ENCODE measurements around the gene DBF4B. TPM values are rescaled to one million over a fixed set of nuclear protein-coding genes. Genes with fewer than 3 reads are reported as not detected.
A peak's percentile ranks its signal among the peaks of the same experiment; 100 is the strongest.
"Not testable (repeated sequence)": the region's sequence is repeated elsewhere in the genome, so short reads cannot be mapped to it uniquely, and the experiment has no call there.

DBF4B gene
- total RNA-seq, result 4.9 TPM

- peak; percentile 88 for DNase-seq (ENCODE audit: low spot score)
Observed at GRCh38 chr17:44708401-44709263, at the start of gene DBF4B. TSS of gene DBF4B (plus strand) at chr17:44708665. CDS start at chr17:44708821, 156 bp downstream.

DNA sequence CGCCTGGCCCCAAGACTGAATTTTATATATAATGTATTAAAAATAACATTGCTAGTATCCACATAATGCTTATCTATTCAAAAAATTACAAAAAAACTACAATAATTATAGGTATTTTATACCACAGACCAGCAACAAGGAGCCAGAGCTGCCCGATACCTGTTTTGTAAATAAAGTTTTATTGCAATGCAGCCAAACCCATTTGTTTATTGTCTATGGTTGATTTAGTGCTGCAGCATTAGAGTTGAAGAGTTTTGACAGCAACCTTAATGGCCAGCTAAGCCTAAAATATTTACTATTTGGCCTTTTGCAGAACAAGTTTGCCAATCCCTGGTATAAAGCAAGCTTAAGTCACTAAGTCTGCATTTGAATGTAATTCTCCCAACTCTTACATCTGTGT is 46.6 kb upstream of the DBF4B start:
- no peak for DNase-seq (ENCODE audit: low spot score)

GRCh38 chr17:44663095-44663494 is 45.4 kb upstream of the DBF4B start:
- DNase-seq (ENCODE audit: low spot score), result no peak

GRCh38 chr17:44664867-44665266 is 43.6 kb upstream of the DBF4B start:
- no peak for DNase-seq (ENCODE audit: low spot score)

GRCh38 chr17:44666006-44666405 is 42.5 kb upstream of the DBF4B start:
- no peak for DNase-seq (ENCODE audit: low spot score)

- DNase-seq (ENCODE audit: low spot score), result no peak
Observed at GRCh38 chr17:44672479-44673093, 35.9 kb upstream of the DBF4B start.

- DNase-seq (ENCODE audit: low spot score), result no peak
Observed at GRCh38 chr17:44673893-44674292, 34.6 kb upstream of the DBF4B start.

DNA sequence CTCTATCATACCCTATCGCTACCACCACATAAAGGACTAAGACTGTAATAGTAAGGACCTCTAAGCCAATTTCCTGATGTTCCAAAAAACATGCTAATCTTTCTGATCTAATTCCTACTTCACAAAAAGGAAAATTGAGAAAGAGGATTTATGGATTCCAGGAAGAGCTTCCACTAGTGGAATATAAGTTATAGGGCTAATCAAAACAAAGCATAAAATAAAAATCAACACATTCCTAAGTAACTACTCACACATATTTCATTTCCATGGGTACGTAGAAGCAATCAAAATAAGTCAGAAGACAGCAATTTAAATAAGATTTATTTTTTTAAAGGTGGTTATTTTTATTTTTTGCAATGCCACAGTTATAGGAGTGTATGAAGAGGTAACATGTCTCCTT is 31.3 kb upstream of the DBF4B start:
- DNase-seq (ENCODE audit: low spot score), result no peak

DNA sequence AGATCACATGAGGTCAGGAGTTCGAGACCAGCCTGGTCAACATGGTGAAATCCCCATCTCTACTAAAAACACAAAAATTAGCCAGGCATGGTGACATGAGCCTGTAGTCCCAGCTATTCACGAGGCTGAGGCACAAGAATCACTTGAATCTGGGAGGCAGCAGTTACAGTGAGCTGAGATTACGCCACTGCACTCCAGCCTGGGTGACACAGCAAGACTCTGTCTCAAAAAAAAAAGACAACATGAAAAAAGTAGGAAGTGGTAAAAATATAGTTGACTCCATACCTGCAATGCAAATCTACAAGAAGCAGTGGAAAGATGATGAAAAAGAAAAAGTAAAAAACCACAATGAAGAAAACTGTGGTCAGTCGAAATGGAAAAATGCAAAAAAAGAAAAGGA is 25.2 kb upstream of the DBF4B start:
- not testable (repeated sequence) for DNase-seq (ENCODE audit: low spot score)

- DNase-seq (ENCODE audit: low spot score), result no peak
Observed at GRCh38 chr17:44687756-44688155, 20.7 kb upstream of the DBF4B start.

- no peak for DNase-seq (ENCODE audit: low spot score)
Observed at GRCh38 chr17:44688200-44688599, 20.3 kb upstream of the DBF4B start.

GRCh38 chr17:44688675-44689476 is 19.6 kb upstream of the DBF4B start:
- no peak for DNase-seq (ENCODE audit: low spot score)

- peak; percentile 89 for DNase-seq (ENCODE audit: low spot score)
Observed at GRCh38 chr17:44689477-44690217, 18.8 kb upstream of the DBF4B start, which contains the start of gene CCDC43. TSS of gene CCDC43 (minus strand) at chr17:44689776. CDS start at chr17:44689753, 23 bp downstream.

GRCh38 chr17:44690746-44691306 is 17.6 kb upstream of the DBF4B start:
- DNase-seq (ENCODE audit: low spot score), result not testable (repeated sequence)

DNA sequence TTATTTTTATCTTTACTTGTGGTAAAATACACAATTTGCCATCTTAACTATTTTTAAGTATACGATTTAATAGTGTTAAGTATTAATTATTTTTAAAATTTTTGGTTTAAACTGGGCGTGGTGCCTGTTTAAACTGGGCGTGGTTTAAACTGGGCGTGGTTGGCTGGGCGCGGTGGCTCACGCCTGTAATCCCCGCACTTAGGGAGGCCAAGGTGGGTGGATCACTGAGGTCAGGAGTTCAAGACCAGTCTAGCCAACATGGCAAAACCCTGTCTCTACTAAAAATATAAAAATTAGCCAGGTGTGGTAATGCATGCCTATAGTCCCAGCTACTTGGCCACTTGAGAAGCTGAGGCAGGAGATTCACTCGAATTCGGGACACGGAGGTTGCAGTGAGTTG is 14.9 kb upstream of the DBF4B start:
- no peak for DNase-seq (ENCODE audit: low spot score)

DNA sequence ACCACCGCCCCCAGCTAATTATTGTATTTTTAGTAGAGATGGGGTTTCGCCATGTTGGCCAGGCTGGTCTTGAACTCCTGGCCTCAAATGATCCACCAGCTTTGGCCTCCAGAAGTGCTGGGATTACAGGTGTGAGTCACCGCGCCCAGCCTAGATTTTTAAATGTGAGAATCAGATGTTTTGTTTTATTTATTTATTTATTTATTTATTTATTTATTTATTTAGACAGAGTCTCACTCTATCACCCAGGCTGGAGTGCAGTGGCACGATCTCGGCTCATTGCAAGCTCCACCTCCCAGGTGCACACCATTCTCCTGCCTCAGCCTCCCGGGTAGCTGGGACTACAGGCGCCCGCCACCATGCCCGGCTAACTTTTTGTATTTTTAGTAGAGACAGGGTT is 8.2 kb upstream of the DBF4B start:
- DNase-seq (ENCODE audit: low spot score), result not testable (repeated sequence)

DNA sequence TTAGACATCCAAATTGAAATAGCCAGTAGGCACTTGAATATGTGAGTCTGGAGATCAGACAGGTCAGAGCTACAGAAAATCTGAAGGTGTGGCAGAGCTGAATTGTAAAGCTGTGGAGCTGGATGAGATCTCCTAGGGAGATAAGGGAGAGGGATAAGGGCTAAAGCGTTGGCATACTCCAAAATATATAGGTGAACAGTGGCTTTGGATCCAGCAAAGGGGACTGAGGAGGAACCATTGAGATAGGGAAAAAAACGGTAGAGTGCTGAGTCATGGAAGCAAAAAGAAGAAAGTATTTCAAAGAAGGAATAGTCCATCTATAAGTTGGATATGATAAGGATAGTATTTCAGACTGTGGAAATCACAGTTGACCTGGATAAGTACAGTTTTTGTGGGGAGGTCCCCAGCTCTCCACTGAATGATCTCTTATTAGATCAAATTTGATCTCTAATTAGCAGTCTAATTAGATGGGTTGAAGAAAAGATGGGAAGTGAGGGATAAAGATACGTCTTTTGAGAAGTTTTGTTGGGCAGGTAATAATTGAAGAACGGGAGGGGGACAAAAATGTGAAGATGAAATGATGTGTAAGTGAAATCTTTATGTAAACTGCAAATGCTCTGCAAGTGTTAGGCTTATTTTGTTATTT is 587 bp upstream of the DBF4B start:
- DNase-seq (ENCODE audit: low spot score), result no peak

DNA sequence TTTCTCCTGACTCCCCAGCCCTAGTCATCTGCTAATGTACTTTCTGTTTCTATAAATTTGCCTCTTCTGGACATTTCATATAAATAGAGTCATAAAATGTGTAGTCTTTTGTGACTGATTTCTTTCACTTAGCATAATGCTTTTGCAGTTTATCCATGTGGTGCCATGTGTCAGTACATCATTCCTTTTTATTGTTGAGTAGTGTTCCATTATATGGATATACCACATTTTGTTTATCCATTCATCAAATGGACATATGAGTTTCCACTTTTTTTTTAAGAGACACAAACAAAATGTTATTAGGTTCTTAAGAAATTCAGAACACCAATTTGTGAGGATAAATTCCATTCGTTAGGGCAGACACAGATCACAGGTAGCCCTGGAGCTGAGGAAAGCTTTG is 11.0 kb downstream of the DBF4B start:
- DNase-seq (ENCODE audit: low spot score), result no peak

DNA sequence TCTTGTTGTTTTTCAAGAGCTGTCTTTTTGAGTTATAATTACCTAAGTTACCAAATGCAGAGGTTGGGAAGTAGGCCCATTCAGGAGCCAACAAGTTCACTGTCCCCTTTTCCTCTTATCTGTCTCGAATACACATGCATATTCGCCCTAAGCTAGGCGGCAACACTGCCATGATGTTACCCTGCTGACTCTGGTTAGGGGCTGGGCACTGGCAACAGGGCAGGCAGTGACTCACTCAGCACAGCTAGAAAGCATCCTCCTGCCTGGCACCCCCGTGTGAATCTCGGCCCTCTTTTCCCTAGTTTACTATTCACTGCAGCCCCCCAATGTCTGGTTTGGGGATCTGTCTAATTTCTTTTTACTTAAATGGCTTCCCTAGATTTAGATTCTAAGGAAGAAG is 13.8 kb downstream of the DBF4B start:
- no peak for DNase-seq (ENCODE audit: low spot score)

DNA sequence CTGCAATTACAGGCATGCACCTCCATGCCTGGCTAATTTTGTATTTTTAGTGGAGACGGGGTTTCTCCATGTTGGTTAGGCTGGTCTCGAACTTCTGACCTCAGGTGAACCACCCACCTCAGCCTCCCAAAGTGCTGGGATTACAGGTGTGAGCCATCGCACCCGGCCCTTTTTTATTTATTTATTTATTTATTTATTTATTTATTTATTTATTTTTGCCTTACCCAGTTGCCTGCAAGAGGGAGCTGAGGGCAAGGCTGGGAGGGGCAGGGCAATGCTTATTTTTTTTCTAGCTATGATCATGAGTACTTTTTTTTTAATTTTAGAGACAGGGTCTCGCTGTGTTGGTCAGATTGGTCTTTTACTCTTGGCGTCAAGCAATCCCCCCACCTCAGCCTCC is 17.7 kb downstream of the DBF4B start:
- not testable (repeated sequence) for DNase-seq (ENCODE audit: low spot score)

- no peak for DNase-seq (ENCODE audit: low spot score)
Observed at GRCh38 chr17:44733753-44734152, 25.3 kb downstream of the DBF4B start.

Data from ureter (tissue), 1 donor.